Smooth muscle cell (in vitro differentiated cells): ENCODE results near the gene SPARCL1. TPM values are rescaled to one million over a fixed set of nuclear protein-coding genes. Genes with fewer than 3 reads are reported as not detected.

Source experiments
- DNase-seq: peaks from one replicate; lab custom pipeline; 2025; ENCODE audit not compliant: unreplicated experiment; lab: John Stamatoyannopoulos, UW
- H2AFZ ChIP-seq: fragments of 200-600 bp; sonication (generic); 2 replicates; pipeline ENCODE4 v1.6.0; 2016; ENCODE audit warnings: antibody characterized with exemption, low read depth, mild to moderate bottlenecking
- H3F3A ChIP-seq: fragments of 200-600 bp; sonication (generic); 2 replicates; pipeline ENCODE4 v1.6.0; 2017; ENCODE audit warnings: antibody characterized with exemption, low read depth
- H3K27ac ChIP-seq: fragments of 200-600 bp; sonication (generic); 2 replicates; pipeline ENCODE4 v1.5.1; 2016; ENCODE audit warnings: low read depth, mild to moderate bottlenecking
- H3K27me3 ChIP-seq: fragments of 200-600 bp; sonication (generic); 2 replicates; pipeline ENCODE4 v1.6.1; 2016; ENCODE audit warnings: low read depth, mild to moderate bottlenecking
- H3K36me3 ChIP-seq: fragments of 200-600 bp; sonication (generic); 2 replicates; pipeline ENCODE4 v1.5.1; 2016; ENCODE audit warnings: low read depth
- H3K4me1 ChIP-seq: fragments of 200-600 bp; sonication (generic); 2 replicates; pipeline ENCODE4 v1.5.1; 2016; ENCODE audit warnings: low read depth
- H3K4me2 ChIP-seq: fragments of 200-600 bp; sonication (generic); 2 replicates; pipeline ENCODE4 v1.6.0; 2016; ENCODE audit warnings: mild to moderate bottlenecking
- H3K4me3 ChIP-seq: fragments of 200-600 bp; sonication (generic); 2 replicates; pipeline ENCODE4 v1.5.1; 2016; ENCODE audit warnings: mild to moderate bottlenecking
- H3K79me2 ChIP-seq: fragments of 200-600 bp; sonication (generic); 2 replicates; pipeline ENCODE4 v1.6.0; 2016; ENCODE audit warnings: low read depth, mild to moderate bottlenecking
- H3K9ac ChIP-seq: fragments of 200-600 bp; sonication (generic); 2 replicates; pipeline ENCODE4 v1.6.0; 2016; ENCODE audit warnings: low read depth
- H3K9me3 ChIP-seq: fragments of 200-600 bp; sonication (generic); replicated peaks from 2 replicates; pipeline ENCODE4 v1.5.1; 2016; ENCODE audit warnings: low read depth
- H4K20me1 ChIP-seq: fragments of 200-600 bp; sonication (generic); 2 replicates; pipeline ENCODE4 v1.6.0; 2016; ENCODE audit warnings: low read depth
- CTCF ChIP-seq: fragments of 200-600 bp; sonication (generic); IDR thresholded peaks from 2 replicates; pipeline ENCODE4 v1.5.1; 2017; ENCODE audit warnings: borderline replicate concordance, mild to moderate bottlenecking, antibody characterized with exemption; ENCODE audit not compliant: insufficient read depth, poor library complexity, severe bottlenecking
- WGBS: methylation state at CpG from one replicate; pipeline ENCODE4 v1.1.7; 2016; ENCODE audit warnings: low lambda C conversion rate; 5-methylcytosine and 5-hydroxymethylcytosine counted together
- polyA plus RNA-seq: library from polyadenylated mRNA; unstranded; fragments of >200 nt; fragmentation: Nextera tagmentation; extraction: Ambion mirVana; gene quantifications from 2 replicates; pipeline ENCODE4 v1.2.1, GENCODE V29; 2016
- total RNA-seq: library from RNA; depleted of rRNA; stranded (reverse); fragments of >200 nt; gene quantifications from 2 replicates; pipeline ENCODE4 v1.2.3, GENCODE V29; 2014

SPARCL1 gene
- total and polyA plus RNA-seq, 2 experiments from 2014 or later = not detected

GRCh38 chr4:87500092-87500462 lies 29.1 kb downstream of the SPARCL1 start:
- H3K4me1 ChIP-seq = no peaks in the 10 kb centered on the region
- no peaks in the 10 kb centered on the region for H3K36me3 ChIP-seq
- WGBS = 83% methylated on average over 4 of the region's 4 CpGs
- no peak overlapping the region for H3K27ac ChIP-seq
- no peaks in the 10 kb centered on the region for H4K20me1 ChIP-seq
- no peak overlapping the region for H3K9ac ChIP-seq
- DNase-seq = no peak
- no peak for TF ChIP-seq CTCF
- no peak overlapping the region for H2AFZ ChIP-seq
- H3K9me3 ChIP-seq = no peaks in the 10 kb centered on the region
- H3K4me2 ChIP-seq = no peak overlapping the region
- H3K27me3 ChIP-seq = no peaks in the 10 kb centered on the region
- H3K79me2 ChIP-seq = no peaks in the 10 kb centered on the region
- no peak overlapping the region for H3K4me3 ChIP-seq
- H3F3A ChIP-seq = no peaks in the 10 kb centered on the region

DNA sequence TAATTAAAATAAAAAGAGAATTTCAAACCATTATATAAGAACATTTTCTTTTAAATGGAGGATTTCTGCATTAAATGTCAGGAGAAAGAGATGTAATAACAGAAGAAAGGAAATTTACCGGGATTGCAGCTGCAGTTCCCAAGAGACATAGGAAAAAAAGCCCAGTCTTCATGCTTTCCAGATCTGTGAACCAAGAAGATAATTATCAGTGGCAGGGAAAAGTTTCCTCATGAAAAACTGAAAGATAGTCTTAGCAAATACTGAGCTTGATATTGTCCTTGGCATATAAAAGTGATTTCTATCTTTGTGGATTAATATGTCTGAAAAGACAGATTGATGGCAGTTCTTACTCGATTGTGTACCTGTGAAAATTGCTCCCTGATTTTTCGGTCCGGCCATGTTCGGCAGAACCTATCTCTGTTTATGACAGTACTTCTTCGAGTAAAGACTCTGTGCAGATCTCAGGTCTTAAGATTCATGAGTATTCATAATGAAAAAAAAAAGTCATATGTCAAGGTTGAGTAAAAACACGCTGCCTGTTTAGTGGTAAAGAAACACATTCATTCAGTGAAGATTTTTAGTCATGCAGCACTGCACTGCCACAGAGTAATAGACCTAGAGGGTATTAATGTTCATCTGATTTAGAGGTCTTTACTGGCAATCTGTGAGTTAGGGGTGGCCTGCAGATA lies 29.6 kb downstream of the SPARCL1 start:
- H3K4me2 ChIP-seq = no peak overlapping the region
- H4K20me1 ChIP-seq = no peaks in the 10 kb centered on the region
- no peaks in the 10 kb centered on the region for H3K79me2 ChIP-seq
- no peak overlapping the region for H3K27ac ChIP-seq
- no peak overlapping the region for H2AFZ ChIP-seq
- 89% methylated on average over 7 of the region's 7 CpGs for WGBS
- no peak overlapping the region for H3K4me3 ChIP-seq
- H3K9me3 ChIP-seq = no peaks in the 10 kb centered on the region
- H3F3A ChIP-seq = no peaks in the 10 kb centered on the region
- H3K27me3 ChIP-seq = no peaks in the 10 kb centered on the region
- no peaks in the 10 kb centered on the region for H3K4me1 ChIP-seq
- no peak overlapping the region for H3K9ac ChIP-seq
- H3K36me3 ChIP-seq = no peaks in the 10 kb centered on the region
- TF ChIP-seq CTCF = no peak
- no peak for DNase-seq

GRCh38 chr4:87498446-87498900 lies 30.7 kb downstream of the SPARCL1 start:
- no peak for TF ChIP-seq CTCF
- H3F3A ChIP-seq = no peaks in the 10 kb centered on the region
- H3K4me1 ChIP-seq = no peaks in the 10 kb centered on the region
- no peak overlapping the region for H2AFZ ChIP-seq
- WGBS = 75% methylated on average over 5 of the region's 5 CpGs
- H3K9me3 ChIP-seq = no peaks in the 10 kb centered on the region
- no peaks in the 10 kb centered on the region for H3K79me2 ChIP-seq
- H4K20me1 ChIP-seq = no peaks in the 10 kb centered on the region
- H3K36me3 ChIP-seq = no peaks in the 10 kb centered on the region
- no peaks in the 10 kb centered on the region for H3K27me3 ChIP-seq
- H3K4me2 ChIP-seq = no peak overlapping the region
- no peak overlapping the region for H3K4me3 ChIP-seq
- no peak overlapping the region for H3K9ac ChIP-seq
- DNase-seq = no peak
- no peak overlapping the region for H3K27ac ChIP-seq

DNA sequence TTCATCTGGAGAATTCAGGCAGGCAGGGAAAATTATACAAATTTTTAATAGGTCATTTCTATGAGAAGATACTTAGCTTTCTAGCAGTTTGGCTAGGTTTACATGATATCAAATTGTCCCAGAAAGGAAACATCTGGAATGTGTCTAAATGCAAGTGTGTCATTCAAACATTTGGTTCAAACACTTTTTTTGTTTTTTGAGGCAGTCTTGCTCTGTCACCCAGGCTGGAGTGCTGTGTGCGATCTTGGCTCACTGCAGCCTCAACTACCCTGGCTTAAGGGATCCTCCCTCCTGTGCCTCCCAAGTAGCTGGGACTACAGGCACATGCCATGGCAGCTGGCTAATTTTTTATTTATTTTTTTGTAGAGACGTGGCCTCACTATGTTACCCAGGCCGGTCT lies 31.6 kb downstream of the SPARCL1 start:
- H3K9ac ChIP-seq = no peak overlapping the region
- no peak for DNase-seq
- H3K4me2 ChIP-seq = no peak overlapping the region
- H3K36me3 ChIP-seq = no peaks in the 10 kb centered on the region
- H3K27ac ChIP-seq = no peak overlapping the region
- H4K20me1 ChIP-seq = no peaks in the 10 kb centered on the region
- H3K27me3 ChIP-seq = no peaks in the 10 kb centered on the region
- no peaks in the 10 kb centered on the region for H3K4me1 ChIP-seq
- 95% methylated on average over 3 of the region's 3 CpGs for WGBS
- no peak overlapping the region for H2AFZ ChIP-seq
- TF ChIP-seq CTCF = no peak
- no peaks in the 10 kb centered on the region for H3K79me2 ChIP-seq
- no peaks in the 10 kb centered on the region for H3F3A ChIP-seq
- no peaks in the 10 kb centered on the region for H3K9me3 ChIP-seq
- no peak overlapping the region for H3K4me3 ChIP-seq
